Breast epithelium (tissue), 3 donors: Measurements from ENCODE around the gene SIL1.

Experiments
- POLR2AphosphoS5 ChIP-seq, 3 donors: sonication (generic); formaldehyde crosslinking; IDR thresholded peaks; one replicate each; pipeline ENCODE4 v1.6.1; 2017; ENCODE audit warnings: antibody characterized with exemption in 3 of 3
- TF ChIP-seq, protein P1 (sequence below), 3 donors: fragments of 450-650 bp; IDR thresholded peaks; one replicate each; pipeline ENCODE4 v1.5.1; 2016 to 2017; ENCODE audit warnings: antibody characterized with exemption in 3 of 3, mild to moderate bottlenecking in 3 of 3, moderate library complexity in 3 of 3

DNA sequence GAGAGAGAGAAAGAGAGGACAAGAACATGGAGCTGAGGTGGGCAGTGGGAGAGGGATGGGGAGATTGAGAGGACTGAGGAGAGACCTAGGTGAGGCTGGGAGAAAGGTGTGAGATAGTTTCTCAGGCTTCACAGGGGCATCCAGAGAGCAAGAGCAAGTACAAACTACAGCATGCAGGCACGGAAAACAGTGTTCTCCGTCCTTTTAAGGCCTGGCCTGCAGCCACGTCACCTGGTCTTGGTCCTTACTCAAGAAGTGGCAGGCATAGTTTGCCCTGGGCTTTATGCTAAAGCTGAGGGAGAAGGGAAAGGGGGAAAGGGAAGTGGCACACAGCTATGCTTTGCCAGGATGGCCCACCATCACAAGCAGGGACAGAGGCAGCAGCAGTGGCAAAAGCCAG lies 65.7 kb downstream of the SIL1 start:
- TF ChIP-seq, protein P1, sequence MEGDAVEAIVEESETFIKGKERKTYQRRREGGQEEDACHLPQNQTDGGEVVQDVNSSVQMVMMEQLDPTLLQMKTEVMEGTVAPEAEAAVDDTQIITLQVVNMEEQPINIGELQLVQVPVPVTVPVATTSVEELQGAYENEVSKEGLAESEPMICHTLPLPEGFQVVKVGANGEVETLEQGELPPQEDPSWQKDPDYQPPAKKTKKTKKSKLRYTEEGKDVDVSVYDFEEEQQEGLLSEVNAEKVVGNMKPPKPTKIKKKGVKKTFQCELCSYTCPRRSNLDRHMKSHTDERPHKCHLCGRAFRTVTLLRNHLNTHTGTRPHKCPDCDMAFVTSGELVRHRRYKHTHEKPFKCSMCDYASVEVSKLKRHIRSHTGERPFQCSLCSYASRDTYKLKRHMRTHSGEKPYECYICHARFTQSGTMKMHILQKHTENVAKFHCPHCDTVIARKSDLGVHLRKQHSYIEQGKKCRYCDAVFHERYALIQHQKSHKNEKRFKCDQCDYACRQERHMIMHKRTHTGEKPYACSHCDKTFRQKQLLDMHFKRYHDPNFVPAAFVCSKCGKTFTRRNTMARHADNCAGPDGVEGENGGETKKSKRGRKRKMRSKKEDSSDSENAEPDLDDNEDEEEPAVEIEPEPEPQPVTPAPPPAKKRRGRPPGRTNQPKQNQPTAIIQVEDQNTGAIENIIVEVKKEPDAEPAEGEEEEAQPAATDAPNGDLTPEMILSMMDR (IDR thresholded peaks at IDR 0.05): no peak
- TF ChIP-seq POLR2AphosphoS5 (IDR thresholded peaks at IDR 0.05): no peak
